Upper lobe of right lung (tissue), 1 donor: ENCODE data around the gene FITM1. TPM values are rescaled to one million over a fixed set of nuclear protein-coding genes. Genes with fewer than 3 reads are reported as not detected.

ENCODE experiments used
- ATAC-seq: fragments of 200-7000 bp; cut with Tn5 transposase; one replicate; pipeline ENCODE4 v1.9.1; 2020; ENCODE audit warnings: mild to moderate bottlenecking, moderate library complexity
- DNase-seq: peaks from one replicate; pipeline ENCODE4 v3.0.0-alpha.2; 2020
- H3K27ac ChIP-seq: fragments of 200-600 bp; one replicate; pipeline ENCODE4 v1.8.0; 2022
- H3K27me3 ChIP-seq: fragments of 200-600 bp; one replicate; pipeline ENCODE4 v1.8.0; 2022; ENCODE audit warnings: mild to moderate bottlenecking
- H3K36me3 ChIP-seq: fragments of 200-600 bp; one replicate; pipeline ENCODE4 v1.8.0; 2022
- H3K4me1 ChIP-seq: fragments of 200-600 bp; one replicate; pipeline ENCODE4 v1.8.0; 2022
- H3K4me3 ChIP-seq: fragments of 200-600 bp; one replicate; pipeline ENCODE4 v1.8.0; 2022; ENCODE audit warnings: mild to moderate bottlenecking
- H3K9me3 ChIP-seq: fragments of 200-600 bp; one replicate; pipeline ENCODE4 v1.8.0; 2022
- CTCF ChIP-seq: fragments of 200-600 bp; IDR thresholded peaks from one replicate; pipeline ENCODE4 v1.8.0; 2022; ENCODE audit warnings: antibody characterized with exemption
- intact Hi-C: fragments of 100-400 bp; cut with DNase I; formaldehyde crosslinking; loops from one replicate; pipeline ENCODE4 v1.11.0; 2022
- total RNA-seq: library from RNA; stranded (reverse); fragmentation: NEBNext Ultra II Directional; extraction: Animal tissue kit (Norgen Biotek cat#: 25700); gene quantifications from one replicate; pipeline ENCODE4 v1.2.1, GENCODE V29; 2021
- donor health status: DM: no; HTN: yes; CAD: no; lungs with severe emphysema.

FITM1 gene
- total RNA-seq, 1 donor from 2014 or later: 1.1 TPM

- H3K4me1 ChIP-seq: peaks cover 6% of the 10 kb centered on the region
- no peak for ATAC-seq
- H3K27me3 ChIP-seq: no peaks in the 10 kb centered on the region
- no peaks in the 10 kb centered on the region for H3K9me3 ChIP-seq
- no peak for DNase-seq
- intact Hi-C loops: no loop called here
- no peak overlapping the region for H3K4me3 ChIP-seq
- H3K27ac ChIP-seq: no peak overlapping the region
- H3K36me3 ChIP-seq: peaks cover 24% of the 10 kb centered on the region
- no peak for TF ChIP-seq CTCF
Measured at GRCh38 chr14:24126939-24127338, 3.5 kb upstream of the FITM1 start.

GRCh38 chr14:24127673-24128072 is 2.8 kb upstream of the FITM1 start:
- intact Hi-C loops: no loop called here
- Histone ChIP-seq H3K9me3 (no peaks in the 10 kb centered on the region), H3K4me1 (peaks cover 6% of the 10 kb centered on the region), H3K27ac (no peak overlapping the region), H3K27me3 (no peaks in the 10 kb centered on the region), H3K36me3 (peaks cover 17% of the 10 kb centered on the region), H3K4me3 (no peak overlapping the region)
- no peak for TF ChIP-seq CTCF
- DNase-seq (no peak), ATAC-seq (no peak)

GRCh38 chr14:24129410-24129998 is 955 bp upstream of the FITM1 start:
- Histone ChIP-seq H3K9me3 (no peaks in the 10 kb centered on the region), H3K4me3 (no peak overlapping the region), H3K36me3 (no peaks in the 10 kb centered on the region), H3K4me1 (peaks cover 6% of the 10 kb centered on the region), H3K27me3 (no peaks in the 10 kb centered on the region), H3K27ac (no peak overlapping the region)
- no peak for DNase-seq
- intact Hi-C loops: no loop called here
- no peak for ATAC-seq
- TF ChIP-seq CTCF: no peak

GRCh38 chr14:24130717-24131548 is 474 bp downstream of the FITM1 start:
- peaks cover 6% of the 10 kb centered on the region for H3K4me1 ChIP-seq
- H3K36me3 ChIP-seq: no peaks in the 10 kb centered on the region
- intact Hi-C loops: no loop called here
- no peak overlapping the region for H3K4me3 ChIP-seq
- no peaks in the 10 kb centered on the region for H3K27me3 ChIP-seq
- no peaks in the 10 kb centered on the region for H3K9me3 ChIP-seq
- DNase-seq (no peak), ATAC-seq (no peak)
- peak overlapping the region; percentile 72 for H3K27ac ChIP-seq
- no peak for TF ChIP-seq CTCF

- Histone ChIP-seq H3K27me3 (no peaks in the 10 kb centered on the region), H3K4me3 (no peak overlapping the region), H3K36me3 (no peaks in the 10 kb centered on the region), H3K9me3 (no peaks in the 10 kb centered on the region), H3K27ac (peak overlapping the region; percentile 72), H3K4me1 (peaks cover 7% of the 10 kb centered on the region)
- intact Hi-C loops: no loop called here
- no peak for TF ChIP-seq CTCF
- ATAC-seq (no peak), DNase-seq (no peak)
Measured at GRCh38 chr14:24131549-24131966, 1.1 kb downstream of the FITM1 start.
